Left lung (tissue), 10 donors: ENCODE results near the gene MED13. TPM values are rescaled to one million over a fixed set of nuclear protein-coding genes. Genes with fewer than 3 reads are reported as not detected.
"Not testable (repeated sequence)": the region's sequence is repeated elsewhere in the genome, so short reads cannot be mapped to it uniquely, and the experiment has no call there.

Experiments used
- ATAC-seq: fragments of 200-7000 bp; cut with Tn5 transposase; one replicate; pipeline ENCODE4 v1.9.1; 2020; ENCODE audit warnings: moderate library complexity
- DNase-seq, 4 donors: peaks; one replicate each; pipeline ENCODE4 v3.0.0-alpha.2; 2013 to 2020
- H3K27ac ChIP-seq, 2 donors: fragments of 200-600 bp; sonication (generic) in 1 of 2; one replicate each; pipeline versions ENCODE4 v1.5.0 to v1.8.0; 2020 to 2021
- H3K27me3 ChIP-seq, 2 donors: fragments of 200-600 bp; sonication (generic) in 1 of 2; one replicate each; pipeline versions ENCODE4 v1.5.0 to v1.8.0; 2020 to 2021
- H3K36me3 ChIP-seq, 2 donors: fragments of 200-600 bp; sonication (generic) in 1 of 2; one replicate each; pipeline versions ENCODE4 v1.5.0 to v1.8.0; 2020 to 2021
- H3K4me1 ChIP-seq, 2 donors: fragments of 200-600 bp; one replicate each; pipeline ENCODE4 v1.8.0; 2021
- H3K4me3 ChIP-seq, 2 donors: fragments of 200-600 bp; sonication (generic) in 1 of 2; one replicate each; pipeline versions ENCODE4 v1.5.0 to v1.8.0; 2020 to 2021; ENCODE audit warnings: mild to moderate bottlenecking in 1 of 2
- H3K9me3 ChIP-seq, 2 donors: fragments of 200-600 bp; sonication (generic) in 1 of 2; one replicate each; pipeline versions ENCODE4 v1.5.0 to v1.8.0; 2020 to 2021
- CTCF ChIP-seq, 2 donors: fragments of 200-600 bp; sonication (generic) in 1 of 2; IDR thresholded peaks; one replicate each; pipeline versions ENCODE4 v1.5.0 to v1.8.0; 2021; ENCODE audit warnings: antibody characterized with exemption in 2 of 2
- intact Hi-C, 2 donors: fragments of 100-400 bp; cut with DNase I; formaldehyde crosslinking; loops; one replicate each; pipeline versions ENCODE4 v1.11.2 to v1.14.2; 2022
- polyA plus RNA-seq, 6 donors: library from polyadenylated mRNA; unstranded; fragments of 120-200 nt; gene quantifications; one replicate each; pipeline ENCODE4 v1.2.1, GENCODE V29; 2013; ENCODE audit not compliant: insufficient read length in 6 of 6
- total RNA-seq, 2 donors: library from RNA; stranded (reverse); fragmentation: NEBNext Ultra II Directional; extraction: Animal tissue kit (Norgen Biotek cat#: 25700); gene quantifications; one replicate each; pipeline ENCODE4 v1.2.1, GENCODE V29; 2021
- donor health status: DM: no; HTN: yes; CAD: no.
- donor health status: DM: no; HTN: no; CAD: no.

The MED13 gene
- total and polyA plus RNA-seq, 8 donors, result 51.1 to 65.1 (median 53.5) TPM

- ATAC-seq (no peak), DNase-seq (no peak)
- Histone ChIP-seq H3K9me3 (no peaks in the 10 kb centered on the region), H3K4me3 (no peak overlapping the region), H3K36me3 (peaks cover 5 to 37% of the 10 kb centered on the region in 2 donors), H3K4me1 (peaks cover 9 to 19% of the 10 kb centered on the region in 2 donors), H3K27me3 (no peaks in the 10 kb centered on the region), H3K27ac (no peak overlapping the region)
- no peak for TF ChIP-seq CTCF (IDR thresholded peaks at IDR 0.05)
- intact Hi-C loops, result no loop called here
Measured at GRCh38 chr17:62001105-62001504, 64.0 kb downstream of the MED13 start.

GRCh38 chr17:62000186-62000585, 64.9 kb downstream of the MED13 start:
- peak in 1 of 4 donors; percentile 8 for DNase-seq
- intact Hi-C loops, result no loop called here
- H3K4me3 ChIP-seq, result no peak overlapping the region
- H3K4me1 ChIP-seq, result peaks cover 9 to 19% of the 10 kb centered on the region in 2 donors
- no peak for ATAC-seq
- no peaks in the 10 kb centered on the region for H3K9me3 ChIP-seq
- no peaks in the 10 kb centered on the region for H3K27me3 ChIP-seq
- H3K36me3 ChIP-seq, result peaks cover 5 to 33% of the 10 kb centered on the region in 2 donors
- no peak for TF ChIP-seq CTCF (IDR thresholded peaks at IDR 0.05)
- H3K27ac ChIP-seq, result no peak overlapping the region

GRCh38 chr17:61998534-61998933, 66.5 kb downstream of the MED13 start:
- ATAC-seq, result not testable (repeated sequence)

GRCh38 chr17:61997664-61998063, 67.4 kb downstream of the MED13 start:
- Histone ChIP-seq H3K9me3 (no peaks in the 10 kb centered on the region), H3K27ac (peak overlapping the region in 1 of 2 donors; percentile 8), H3K4me1 (peaks cover 9 to 19% of the 10 kb centered on the region in 2 donors), H3K27me3 (no peaks in the 10 kb centered on the region), H3K4me3 (no peak overlapping the region), H3K36me3 (peaks cover 0 to 36% of the 10 kb centered on the region in 2 donors)
- intact Hi-C loops, result no loop called here
- DNase-seq (peak in 2 of 4 donors; percentile 13 to 48), ATAC-seq (peak; percentile 91)
- no peak for TF ChIP-seq CTCF (IDR thresholded peaks at IDR 0.05)

More at GRCh38 chr17:61998534-61998933, 66.5 kb downstream of the MED13 start:
- intact Hi-C loops, DNase-seq, H3K27ac ChIP-seq, H3K9me3 ChIP-seq, H3K27me3 ChIP-seq, H3K4me3 ChIP-seq: not testable (repeated sequence)
- peaks cover 0 to 36% of the 10 kb centered on the region in 2 donors for H3K36me3 ChIP-seq
- H3K4me1 ChIP-seq, result peaks cover 9 to 19% of the 10 kb centered on the region in 2 donors

GRCh38 chr17:61996916-61997605, 68.0 kb downstream of the MED13 start:
- intact Hi-C loops, result no loop called here
- Histone ChIP-seq H3K9me3 (no peaks in the 10 kb centered on the region), H3K27ac (no peak overlapping the region), H3K27me3 (no peaks in the 10 kb centered on the region), H3K4me3 (no peak overlapping the region), H3K4me1 (peaks cover 9 to 19% of the 10 kb centered on the region in 2 donors), H3K36me3 (peaks cover 0 to 42% of the 10 kb centered on the region in 2 donors)
- no peak for ATAC-seq
- no peak for DNase-seq
- TF ChIP-seq CTCF (IDR thresholded peaks at IDR 0.05), result no peak
